WI38 (cell line): ENCODE measurements around the gene CSPG4.

Experiments
- H3K4me3 ChIP-seq: 2 replicates; pipeline ENCODE4 v1.5.1; 2011; ENCODE audit warnings: low read depth, mild to moderate bottlenecking, control low read depth, low read length
- TF ChIP-seq, protein P1 (sequence below): IDR thresholded peaks from 2 replicates; pipeline ENCODE4 v1.5.1; 2012; ENCODE audit warnings: low read depth, mild to moderate bottlenecking, control low read depth, low read length

CSPG4 gene

DNA sequence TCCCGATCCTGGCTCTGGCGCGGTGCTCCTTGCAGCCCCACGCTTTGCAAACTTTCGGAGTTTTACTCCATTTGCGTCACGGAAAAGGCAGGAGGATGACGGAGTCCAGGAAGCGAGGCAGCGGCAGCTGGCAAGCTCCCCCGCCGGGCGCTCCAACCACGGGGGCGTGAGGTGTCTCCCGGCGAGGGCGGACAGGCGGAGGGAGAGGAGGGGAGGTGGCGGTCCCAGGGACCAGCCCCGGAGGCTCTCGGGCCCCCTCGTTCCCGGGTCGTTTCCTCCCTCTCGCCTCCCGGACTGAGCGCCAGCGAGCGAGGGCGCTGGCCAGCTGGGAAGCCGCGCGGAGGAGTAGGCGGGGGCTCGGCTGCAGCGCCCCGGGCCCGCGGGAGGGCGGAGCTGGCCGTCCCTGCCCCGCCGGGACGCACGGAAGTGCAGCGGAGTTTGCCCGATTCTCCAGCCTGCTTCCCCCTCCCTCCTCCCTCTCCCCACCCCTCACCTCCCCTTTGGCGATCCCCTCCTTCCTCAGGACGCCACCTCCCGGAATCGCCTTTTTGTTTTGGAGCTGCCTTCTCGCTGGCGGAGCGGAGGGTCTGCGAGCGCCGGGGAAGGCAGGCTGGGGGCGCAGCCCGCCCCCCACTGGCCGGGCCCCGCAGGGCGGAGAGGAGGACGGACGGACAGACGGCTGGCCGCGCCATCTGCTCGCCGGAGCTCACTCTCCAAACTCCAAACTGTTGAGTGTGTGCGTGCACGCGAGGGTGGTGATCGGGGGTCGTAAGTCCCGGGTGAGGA, 65.1 kb downstream of the CSPG4 start, which contains the start of gene SNX33:
Gene SNX33 (plus strand): TSS at position 543 of the 786 bp plus-strand sequence. CDS start 1,191 bp downstream, outside the sequence.
- H3K4me3 ChIP-seq, result peak within 1 kb of the TSS; percentile 85
- TF ChIP-seq, protein P1, sequence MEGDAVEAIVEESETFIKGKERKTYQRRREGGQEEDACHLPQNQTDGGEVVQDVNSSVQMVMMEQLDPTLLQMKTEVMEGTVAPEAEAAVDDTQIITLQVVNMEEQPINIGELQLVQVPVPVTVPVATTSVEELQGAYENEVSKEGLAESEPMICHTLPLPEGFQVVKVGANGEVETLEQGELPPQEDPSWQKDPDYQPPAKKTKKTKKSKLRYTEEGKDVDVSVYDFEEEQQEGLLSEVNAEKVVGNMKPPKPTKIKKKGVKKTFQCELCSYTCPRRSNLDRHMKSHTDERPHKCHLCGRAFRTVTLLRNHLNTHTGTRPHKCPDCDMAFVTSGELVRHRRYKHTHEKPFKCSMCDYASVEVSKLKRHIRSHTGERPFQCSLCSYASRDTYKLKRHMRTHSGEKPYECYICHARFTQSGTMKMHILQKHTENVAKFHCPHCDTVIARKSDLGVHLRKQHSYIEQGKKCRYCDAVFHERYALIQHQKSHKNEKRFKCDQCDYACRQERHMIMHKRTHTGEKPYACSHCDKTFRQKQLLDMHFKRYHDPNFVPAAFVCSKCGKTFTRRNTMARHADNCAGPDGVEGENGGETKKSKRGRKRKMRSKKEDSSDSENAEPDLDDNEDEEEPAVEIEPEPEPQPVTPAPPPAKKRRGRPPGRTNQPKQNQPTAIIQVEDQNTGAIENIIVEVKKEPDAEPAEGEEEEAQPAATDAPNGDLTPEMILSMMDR, result peak; percentile 40

DNA sequence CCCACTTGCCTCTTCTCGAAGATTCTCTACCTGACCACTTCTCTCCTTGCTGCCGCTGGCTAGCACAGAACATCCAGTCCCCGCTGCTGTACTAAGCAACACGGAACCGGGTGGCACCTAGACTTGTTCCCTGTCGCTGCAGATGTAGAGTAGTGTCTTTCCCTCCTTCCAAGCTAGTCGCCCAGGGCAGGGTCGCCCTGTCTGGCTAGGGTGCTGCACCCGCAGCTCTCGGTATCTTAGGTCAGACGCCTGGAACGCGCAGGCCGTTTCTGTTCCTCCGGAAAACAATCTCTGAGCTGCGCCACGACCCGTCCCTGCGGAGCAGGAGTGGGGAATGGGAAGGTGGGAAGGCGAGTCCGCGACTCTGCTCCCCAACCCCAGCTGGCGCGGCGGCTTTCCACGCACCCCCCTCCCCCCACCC, 65.7 kb downstream of the CSPG4 start:
- TF ChIP-seq, protein P1, result no peak
- H3K4me3 ChIP-seq, result peak overlapping the region; percentile 85

DNA sequence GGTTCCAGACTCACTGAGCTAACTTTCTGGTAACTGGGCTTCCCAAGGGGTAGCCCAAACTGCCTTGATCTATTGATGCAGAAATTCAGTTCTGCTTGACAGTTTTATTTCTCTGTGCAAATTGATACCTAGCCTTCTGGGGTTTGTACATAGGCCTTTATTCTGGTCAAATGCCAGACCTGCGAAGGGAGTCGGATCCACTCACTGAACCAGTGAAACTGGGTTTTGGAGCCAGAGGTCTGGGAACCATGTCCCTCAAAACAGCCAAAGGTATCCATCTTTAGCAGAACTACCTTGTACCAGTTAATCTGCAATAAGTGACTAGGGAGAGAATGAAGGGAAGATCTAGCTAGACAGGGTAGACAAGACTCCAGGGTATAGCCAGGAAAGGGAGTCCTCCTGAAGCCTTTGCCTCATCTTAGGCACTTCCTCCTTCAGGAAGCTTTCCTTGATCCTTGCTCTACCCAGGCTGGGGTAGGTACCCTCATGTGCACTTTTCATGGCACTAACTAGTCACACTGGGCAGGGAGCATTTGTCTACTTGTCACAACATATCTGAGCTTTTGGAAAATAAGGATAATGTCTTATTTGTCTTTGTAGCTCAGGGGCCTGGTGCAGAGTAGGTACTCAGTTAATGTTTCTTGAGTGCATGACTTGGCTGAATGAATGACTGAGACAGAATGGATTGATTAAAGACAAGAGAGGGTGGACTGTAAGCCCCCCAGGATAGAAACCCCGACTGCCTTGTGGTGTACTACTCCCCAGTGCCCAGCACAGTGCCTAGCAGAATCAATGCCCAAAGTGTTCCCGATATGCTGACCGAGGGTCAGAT, 66.3 kb downstream of the CSPG4 start:
- TF ChIP-seq, protein P1, result no peak
- H3K4me3 ChIP-seq, result peak overlapping the region; percentile 85

DNA sequence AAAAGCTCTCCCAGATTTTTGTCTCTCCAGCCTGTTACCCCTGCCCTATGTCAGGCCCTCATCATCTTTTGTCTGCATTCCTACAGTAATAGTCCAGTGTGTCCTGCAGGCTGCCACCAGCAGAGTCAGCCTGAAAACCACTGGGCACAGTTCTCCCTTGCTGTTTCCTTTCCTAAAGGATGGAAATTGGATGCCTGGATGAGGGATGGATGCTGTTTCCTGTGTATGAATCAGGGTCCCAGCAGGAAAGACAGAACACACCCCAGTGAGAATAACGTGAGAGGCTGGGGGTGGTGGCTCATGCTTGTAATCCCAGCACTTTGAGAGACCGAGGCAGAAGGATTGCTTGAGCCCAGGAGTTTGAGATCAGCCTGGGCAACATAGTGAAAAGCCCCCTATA, 68.3 kb downstream of the CSPG4 start:
- TF ChIP-seq, protein P1, result no peak
- H3K4me3 ChIP-seq, result no peak overlapping the region

DNA sequence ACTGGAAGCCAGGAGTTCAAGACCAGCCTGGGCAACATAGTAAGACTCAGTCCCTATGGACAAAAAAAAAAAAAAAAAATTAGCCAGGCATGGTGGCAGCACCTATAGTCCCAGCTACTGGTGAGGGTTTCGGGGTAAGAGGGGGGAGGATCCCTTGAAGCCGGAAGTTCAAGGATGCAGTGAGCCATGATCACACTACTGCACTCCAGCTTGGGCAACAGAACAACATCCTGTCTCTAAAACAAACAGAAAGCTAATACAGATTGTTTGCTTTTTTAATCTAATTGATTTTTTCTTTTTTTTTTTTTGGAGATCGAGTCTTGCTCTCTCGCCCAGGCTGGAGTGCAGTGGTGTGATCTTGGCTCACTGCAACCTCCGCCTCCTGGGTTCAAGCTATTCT, 71.0 kb downstream of the CSPG4 start:
- no peak overlapping the region for H3K4me3 ChIP-seq
- TF ChIP-seq, protein P1, result no peak

DNA sequence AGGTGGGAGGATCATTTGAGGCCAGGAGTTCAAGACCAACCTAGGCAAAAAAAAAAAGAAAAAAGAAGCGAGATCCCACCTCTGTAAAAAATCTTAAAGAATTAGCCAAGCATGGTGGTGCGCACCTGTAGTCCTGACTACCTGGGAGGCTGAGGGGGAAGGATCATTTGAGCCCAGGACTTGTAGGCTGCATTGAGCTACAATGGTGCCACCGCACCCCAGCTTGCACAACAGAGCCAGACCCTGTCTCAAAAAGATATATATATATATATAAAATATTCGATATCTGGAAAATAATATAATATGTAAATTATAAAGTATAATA, 71.5 kb downstream of the CSPG4 start:
- no peak overlapping the region; the same call in 1 of the 2 replicates for H3K4me3 ChIP-seq
- TF ChIP-seq, protein P1, result no peak
